Measurements from ENCODE around the gene ZNF799.
"Not testable (repeated sequence)": the region's sequence is repeated elsewhere in the genome, so short reads cannot be mapped to it uniquely, and the experiment has no call there.

ZNF799 gene

DNA sequence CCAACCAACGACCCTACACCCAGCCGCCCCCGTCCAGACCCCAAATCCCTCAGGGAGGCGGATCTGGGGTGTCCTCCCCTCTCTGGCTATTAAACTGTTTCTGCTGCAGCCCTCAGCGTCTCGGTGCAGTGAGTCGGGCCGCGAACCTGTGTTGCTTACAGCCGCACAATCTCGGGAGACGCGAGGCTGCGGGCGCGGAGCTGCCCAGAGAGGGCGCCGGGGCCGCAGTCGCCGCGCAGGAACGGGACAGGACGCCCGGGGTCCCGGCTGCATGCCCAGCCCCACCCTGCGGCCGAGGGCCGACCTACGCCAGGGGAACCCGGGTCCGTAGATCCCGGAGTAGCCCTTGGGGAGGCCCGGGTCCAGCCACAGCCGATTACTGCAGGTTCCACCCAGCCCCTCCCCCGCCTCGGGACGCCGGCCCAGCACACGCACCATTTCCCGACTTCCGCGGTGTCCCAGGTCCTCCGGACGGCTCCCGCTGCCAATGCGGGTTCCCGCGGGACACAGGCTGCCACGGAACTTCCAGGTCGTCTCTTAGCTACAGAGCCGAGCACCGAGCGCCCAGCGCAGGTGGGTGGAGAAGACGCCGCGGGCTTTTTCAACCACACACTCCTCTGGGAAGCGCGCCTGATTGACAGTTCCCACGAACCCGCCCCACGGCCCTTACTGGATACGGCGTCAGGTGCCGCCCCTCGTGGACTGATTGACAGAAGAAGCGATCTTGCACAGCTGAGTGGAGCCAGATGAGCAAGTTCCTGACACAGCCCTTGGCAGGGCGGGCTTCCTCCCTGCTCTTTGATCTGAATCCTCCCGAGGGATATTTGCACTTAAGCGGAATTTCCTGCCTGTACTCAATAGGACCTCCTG is at the start of gene ZNF799:
TSS of gene ZNF799 (minus strand) at position 639 of the 870 bp plus-strand sequence. CDS start at position 438, 201 bp downstream.
- H3K27ac ChIP-seq = peak within 1 kb of the TSS; percentile 87
- TF ChIP-seq, protein P1, sequence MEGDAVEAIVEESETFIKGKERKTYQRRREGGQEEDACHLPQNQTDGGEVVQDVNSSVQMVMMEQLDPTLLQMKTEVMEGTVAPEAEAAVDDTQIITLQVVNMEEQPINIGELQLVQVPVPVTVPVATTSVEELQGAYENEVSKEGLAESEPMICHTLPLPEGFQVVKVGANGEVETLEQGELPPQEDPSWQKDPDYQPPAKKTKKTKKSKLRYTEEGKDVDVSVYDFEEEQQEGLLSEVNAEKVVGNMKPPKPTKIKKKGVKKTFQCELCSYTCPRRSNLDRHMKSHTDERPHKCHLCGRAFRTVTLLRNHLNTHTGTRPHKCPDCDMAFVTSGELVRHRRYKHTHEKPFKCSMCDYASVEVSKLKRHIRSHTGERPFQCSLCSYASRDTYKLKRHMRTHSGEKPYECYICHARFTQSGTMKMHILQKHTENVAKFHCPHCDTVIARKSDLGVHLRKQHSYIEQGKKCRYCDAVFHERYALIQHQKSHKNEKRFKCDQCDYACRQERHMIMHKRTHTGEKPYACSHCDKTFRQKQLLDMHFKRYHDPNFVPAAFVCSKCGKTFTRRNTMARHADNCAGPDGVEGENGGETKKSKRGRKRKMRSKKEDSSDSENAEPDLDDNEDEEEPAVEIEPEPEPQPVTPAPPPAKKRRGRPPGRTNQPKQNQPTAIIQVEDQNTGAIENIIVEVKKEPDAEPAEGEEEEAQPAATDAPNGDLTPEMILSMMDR (conservative IDR thresholded peaks at IDR 0.05) = peak; percentile 24; the same call in 1 of the 2 replicates

DNA sequence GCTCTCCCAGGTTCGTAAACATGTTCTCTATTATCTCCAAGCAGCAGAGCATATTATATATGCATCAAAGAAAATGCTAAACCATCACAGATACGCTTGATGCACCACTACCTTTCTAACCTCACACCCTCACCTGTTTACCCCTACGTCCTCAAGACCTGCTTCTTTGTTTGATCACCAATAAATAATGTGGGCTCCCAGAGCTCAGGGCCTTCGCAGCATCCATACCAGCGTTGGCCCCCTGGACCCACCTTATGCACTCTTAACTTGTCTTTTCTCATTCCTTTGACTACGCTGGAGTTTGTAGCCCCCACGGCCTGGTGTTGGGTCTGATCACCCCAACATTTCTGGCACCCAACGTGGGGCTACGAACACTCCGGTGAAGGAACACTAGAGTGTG is 49.8 kb upstream of the ZNF799 start:
- TF ChIP-seq, protein P1 (conservative IDR thresholded peaks at IDR 0.05) = no peak
- H3K27ac ChIP-seq = no peak overlapping the region

DNA sequence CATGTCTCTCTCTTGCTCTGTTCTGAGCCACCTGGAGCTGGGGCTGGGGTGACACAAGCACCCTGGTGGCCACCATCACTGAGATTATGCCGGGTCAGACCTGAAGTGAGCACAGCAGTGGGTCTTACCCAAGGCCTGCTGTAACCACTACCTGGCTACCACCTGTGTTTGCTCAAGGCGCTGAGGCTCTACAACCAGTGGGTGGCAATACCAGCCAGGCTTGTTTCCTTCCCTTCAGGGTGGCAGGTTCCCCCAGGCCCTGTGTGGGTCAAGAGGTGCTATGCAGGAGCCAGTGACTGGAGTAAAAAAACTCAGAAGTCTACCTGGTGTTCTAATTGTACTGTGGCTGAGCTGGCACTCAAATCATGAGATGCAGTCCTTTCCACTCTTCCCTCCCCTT is 47.7 kb upstream of the ZNF799 start:
- TF ChIP-seq, protein P1 (conservative IDR thresholded peaks at IDR 0.05) = no peak
- H3K27ac ChIP-seq = no peak overlapping the region

GRCh38 chr19:12440541-12441316 is 39.7 kb upstream of the ZNF799 start, which contains the start of gene ZNF443:
TSS of gene ZNF443 (minus strand) at chr19:12441021. CDS start at chr19:12440914, 107 bp downstream.
- TF ChIP-seq, protein P1 (conservative IDR thresholded peaks at IDR 0.05) = no peak

GRCh38 chr19:12439686-12440540 is 38.8 kb upstream of the ZNF799 start:
- peak overlapping the region; percentile 79 for H3K27ac ChIP-seq

More at GRCh38 chr19:12440541-12441316, 39.7 kb upstream of the ZNF799 start, which contains the start of gene ZNF443:
- H3K27ac ChIP-seq = peak within 1 kb of the TSS; percentile 79

GRCh38 chr19:12430726-12431299 is 29.7 kb upstream of the ZNF799 start:
- not testable (repeated sequence) for H3K27ac ChIP-seq

DNA sequence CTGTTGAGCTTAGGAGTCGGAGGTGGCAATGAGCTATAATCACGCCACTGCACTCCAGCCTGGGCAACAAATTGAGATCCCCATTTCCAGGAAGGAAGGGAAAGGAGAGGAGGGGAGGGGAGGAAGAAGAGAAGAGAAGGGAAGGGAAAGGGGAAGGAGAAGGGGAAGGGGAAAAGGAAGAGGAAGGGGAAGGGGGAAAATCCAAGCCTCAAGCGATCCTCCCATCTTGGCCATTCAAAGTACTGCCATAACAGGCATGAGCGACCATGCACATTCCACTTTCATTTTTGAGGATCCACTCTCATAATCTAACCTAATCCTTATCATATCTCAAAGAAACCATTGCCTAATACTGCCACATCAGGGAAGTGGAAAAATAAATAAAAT is 24.8 kb upstream of the ZNF799 start:
- no peak overlapping the region for H3K27ac ChIP-seq
- TF ChIP-seq, protein P1 (conservative IDR thresholded peaks at IDR 0.05) = no peak
